Lung (tissue), 12 donors: ENCODE results near the gene KCND3. TPM values are rescaled to one million over a fixed set of nuclear protein-coding genes. Genes with fewer than 3 reads are reported as not detected.

Source experiments
- ATAC-seq: fragments of 200-7000 bp; cut with Tn5 transposase; one replicate; pipeline ENCODE4 v1.9.1; 2020; ENCODE audit warnings: moderate number of reproducible peaks; ENCODE audit not compliant: insufficient read depth, low FRiP score
- DNase-seq, 3 donors: peaks; one replicate each; pipeline ENCODE4 v3.0.0-alpha.2; 2013 to 2017
- H3K27ac ChIP-seq, 2 donors: one replicate each; pipeline ENCODE4 v1.5.1; 2013; ENCODE audit warnings: mild to moderate bottlenecking in 2 of 2, moderate library complexity in 2 of 2, control low read depth in 1 of 2, inconsistent platforms in 1 of 2, low read depth in 1 of 2, low read length in 1 of 2
- H3K27me3 ChIP-seq, 3 donors: one replicate each; pipeline ENCODE4 v1.5.1; 2013; ENCODE audit warnings: low read length in 2 of 3; ENCODE audit not compliant: control insufficient read depth in 3 of 3, insufficient read depth in 3 of 3
- H3K36me3 ChIP-seq, 4 donors: one replicate each; pipeline ENCODE4 v1.5.1; 2013; ENCODE audit warnings: low read length in 4 of 4, mild to moderate bottlenecking in 1 of 4, moderate library complexity in 1 of 4; ENCODE audit not compliant: control insufficient read depth in 4 of 4, insufficient read depth in 4 of 4
- H3K4me1 ChIP-seq, 5 donors: one replicate each; pipeline ENCODE4 v1.5.1; 2013; ENCODE audit warnings: low read length in 5 of 5, mild to moderate bottlenecking in 2 of 5, moderate library complexity in 1 of 5; ENCODE audit not compliant: control insufficient read depth in 5 of 5, insufficient read depth in 5 of 5
- H3K4me3 ChIP-seq: one replicate; pipeline ENCODE4 v1.5.1; 2013; ENCODE audit warnings: mild to moderate bottlenecking, control low read depth, moderate library complexity
- H3K9ac ChIP-seq, 2 donors: one replicate each; pipeline ENCODE4 v1.5.1; 2013; ENCODE audit warnings: low read length in 2 of 2, control low read depth in 1 of 2; ENCODE audit not compliant: insufficient read depth in 1 of 2
- H3K9me3 ChIP-seq, 4 donors: one replicate each; pipeline ENCODE4 v1.5.1; 2013; ENCODE audit warnings: low read length in 3 of 4, mild to moderate bottlenecking in 1 of 4, moderate library complexity in 1 of 4; ENCODE audit not compliant: control insufficient read depth in 4 of 4, insufficient read depth in 3 of 4
- WGBS, 2 donors: extraction: QIAGEN DNeasy Blood & Tissue Kit; methylation state at CpG; one replicate each; pipeline ENCODE4 v1.1.7; 2013; 5-methylcytosine and 5-hydroxymethylcytosine counted together
- polyA plus RNA-seq, 2 donors: library from polyadenylated mRNA; stranded (reverse); fragments of 200-250 nt; gene quantifications; one replicate each; pipeline ENCODE4 v1.2.1, GENCODE V29; 2013
- total RNA-seq, 2 donors: library from RNA; depleted of rRNA in 1 of 2; stranded (reverse); fragments of >200 nt in 1 of 2; gene quantifications; one replicate each; pipeline ENCODE4 v1.2.1, GENCODE V29; 2014 to 2021
- TF ChIP-seq, protein P1 (sequence below): IDR thresholded peaks from 2 replicates; pipeline ENCODE4 v1.5.1; 2012; ENCODE audit warnings: mild to moderate bottlenecking; ENCODE audit errors: control extremely low read depth, extremely low read depth
- donor health status: control.
- donor health status: control.
- donor health status: Bipolar disorder and iron deficiency.
- donor health status: healthy.
- donor health status: DM: yes; HTN: yes; CAD: no.

The KCND3 gene
- total and polyA plus RNA-seq, 4 donors = 1.3 to 12.1 (median 4.9) TPM

DNA sequence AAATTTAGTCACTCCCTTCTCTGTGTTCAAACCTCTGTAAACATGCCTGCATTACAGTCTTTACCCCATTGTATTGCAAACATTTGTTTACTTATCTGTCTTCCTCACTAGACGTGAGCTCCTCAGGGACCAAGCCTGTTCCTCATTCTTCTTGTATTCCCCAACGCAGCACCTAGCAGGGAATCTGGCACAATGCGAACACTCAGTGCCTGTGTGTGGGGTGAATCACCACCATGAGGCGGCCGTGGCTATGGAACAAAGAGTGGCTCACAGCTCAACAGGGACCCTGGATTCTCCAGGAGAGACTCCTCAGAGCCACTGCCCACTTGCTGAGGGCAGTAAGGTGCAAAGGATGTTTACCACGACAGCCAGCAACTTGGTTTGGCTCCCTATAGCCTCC is 137.9 kb downstream of the KCND3 start:
- TF ChIP-seq, protein P1, sequence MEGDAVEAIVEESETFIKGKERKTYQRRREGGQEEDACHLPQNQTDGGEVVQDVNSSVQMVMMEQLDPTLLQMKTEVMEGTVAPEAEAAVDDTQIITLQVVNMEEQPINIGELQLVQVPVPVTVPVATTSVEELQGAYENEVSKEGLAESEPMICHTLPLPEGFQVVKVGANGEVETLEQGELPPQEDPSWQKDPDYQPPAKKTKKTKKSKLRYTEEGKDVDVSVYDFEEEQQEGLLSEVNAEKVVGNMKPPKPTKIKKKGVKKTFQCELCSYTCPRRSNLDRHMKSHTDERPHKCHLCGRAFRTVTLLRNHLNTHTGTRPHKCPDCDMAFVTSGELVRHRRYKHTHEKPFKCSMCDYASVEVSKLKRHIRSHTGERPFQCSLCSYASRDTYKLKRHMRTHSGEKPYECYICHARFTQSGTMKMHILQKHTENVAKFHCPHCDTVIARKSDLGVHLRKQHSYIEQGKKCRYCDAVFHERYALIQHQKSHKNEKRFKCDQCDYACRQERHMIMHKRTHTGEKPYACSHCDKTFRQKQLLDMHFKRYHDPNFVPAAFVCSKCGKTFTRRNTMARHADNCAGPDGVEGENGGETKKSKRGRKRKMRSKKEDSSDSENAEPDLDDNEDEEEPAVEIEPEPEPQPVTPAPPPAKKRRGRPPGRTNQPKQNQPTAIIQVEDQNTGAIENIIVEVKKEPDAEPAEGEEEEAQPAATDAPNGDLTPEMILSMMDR = no peak
- Histone ChIP-seq H3K9ac (no peak overlapping the region), H3K9me3 (no peaks in the 10 kb centered on the region), H3K36me3 (no peaks in the 10 kb centered on the region), H3K27ac (no peak overlapping the region), H3K4me3 (no peak overlapping the region), H3K4me1 (no peaks in the 10 kb centered on the region), H3K27me3 (peaks cover 0 to 14% (median 6%) of the 10 kb centered on the region in 3 donors)
- DNase-seq (no peak), ATAC-seq (no peak)
- 46 to 47% methylated on average over 6 of the region's 6 CpGs for WGBS, 2 donors

DNA sequence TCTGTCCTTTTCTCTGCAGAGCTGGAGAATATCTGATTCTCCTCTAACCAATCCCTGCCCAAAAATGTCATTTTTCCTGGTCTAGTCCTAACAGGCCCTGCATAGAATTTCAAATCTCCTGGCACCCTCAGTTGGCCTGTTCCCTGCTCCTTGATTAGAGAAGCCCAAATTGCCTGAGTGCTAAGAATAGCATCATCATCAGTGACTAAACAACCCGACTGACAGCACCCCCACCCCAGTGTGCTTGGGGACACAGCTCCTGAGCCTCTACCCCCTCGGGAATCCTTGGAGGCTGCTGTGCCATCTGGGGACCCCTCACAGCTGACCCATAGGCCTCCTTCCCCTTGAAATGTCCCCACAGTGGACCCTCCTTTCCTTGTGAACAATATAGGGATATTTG is 139.4 kb downstream of the KCND3 start:
- Histone ChIP-seq H3K36me3 (no peaks in the 10 kb centered on the region), H3K9ac (no peak overlapping the region)

DNA sequence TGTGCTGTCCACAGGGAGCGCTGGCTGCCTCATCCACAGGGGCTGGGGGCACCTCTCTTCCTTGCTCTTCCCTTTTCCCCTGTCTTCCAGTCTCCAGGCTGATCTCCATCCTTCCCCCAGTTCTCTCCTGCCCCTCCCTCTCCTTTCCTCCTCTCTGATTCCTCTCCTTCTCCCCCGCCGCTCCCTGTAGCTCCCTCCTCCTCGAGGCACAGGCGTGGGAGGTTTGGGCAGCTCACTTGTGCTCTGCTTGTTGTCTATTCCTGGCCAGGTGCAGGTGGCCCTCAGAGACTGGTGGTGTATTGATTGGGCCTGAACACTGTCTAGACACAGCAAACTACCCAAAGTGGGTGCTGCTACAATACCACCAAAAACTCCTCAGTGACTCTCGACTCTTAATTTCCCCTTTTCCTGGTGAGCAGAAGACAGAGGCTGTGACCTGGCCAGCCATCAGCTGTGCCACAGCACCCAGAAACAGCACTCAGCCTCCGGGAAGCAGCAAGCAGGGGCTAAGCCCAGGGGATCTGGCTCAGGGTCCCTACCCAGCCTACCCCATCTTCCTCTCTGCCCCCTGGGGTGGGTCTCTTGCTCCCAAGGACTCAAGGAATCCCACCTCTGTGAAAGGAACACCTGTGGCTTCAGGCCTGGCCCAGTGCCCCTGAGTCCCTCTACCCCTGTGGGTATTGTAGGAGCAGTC is 140.5 kb downstream of the KCND3 start:
- H3K4me3 ChIP-seq = no peak overlapping the region
- peaks cover 0 to 14% (median 5%) of the 10 kb centered on the region in 3 donors for H3K27me3 ChIP-seq
- 75 to 86% methylated on average over 7 of the region's 7 CpGs for WGBS, 2 donors
- ATAC-seq (no peak), DNase-seq (no peak)
- H3K4me1 ChIP-seq = no peaks in the 10 kb centered on the region
- no peaks in the 10 kb centered on the region for H3K36me3 ChIP-seq
- no peak overlapping the region for H3K27ac ChIP-seq
- H3K9me3 ChIP-seq = no peaks in the 10 kb centered on the region
- no peak overlapping the region for H3K9ac ChIP-seq
- TF ChIP-seq, protein P1 = no peak

More for the DNA sequence above, 139.4 kb downstream of the KCND3 start:
- WGBS, 2 donors = 67 to 80% methylated on average over 2 of the region's 2 CpGs
- TF ChIP-seq, protein P1 = no peak
- Histone ChIP-seq H3K27ac (peak overlapping the region in 1 of 2 donors; percentile 14), H3K27me3 (peaks cover 0 to 14% (median 5%) of the 10 kb centered on the region in 3 donors), H3K9me3 (no peaks in the 10 kb centered on the region), H3K4me3 (no peak overlapping the region), H3K4me1 (no peaks in the 10 kb centered on the region)
- DNase-seq (no peak), ATAC-seq (no peak)
